ENCODE measurements around the gene STK11IP. TPM values are rescaled to one million over a fixed set of nuclear protein-coding genes. Genes with fewer than 3 reads are reported as not detected.

The STK11IP gene
- total and polyA plus RNA-seq, 2 of the 13 experiments (the other 11 are each of a cell fraction or from before 2014, with no cell fraction given) = 12.8 to 24.0 TPM

GRCh38 chr2:219571311-219572236, 26.1 kb upstream of the STK11IP start, which contains the start of gene OBSL1 (continued):
- TF ChIP-seq THAP9 (CRISPR knock-in tag; IDR thresholded peaks at IDR 0.05; ENCODE audit: borderline replicate concordance) (peak; percentile 48; the same call in 1 of the 2 replicates), ZNF281 (CRISPR knock-in tag; IDR thresholded peaks at IDR 0.05; ENCODE audit: borderline replicate concordance) (peak; percentile 98), ZNF280D (CRISPR knock-in tag; IDR thresholded peaks at IDR 0.05) (no peak; the same call in 1 of the 2 replicates), HOXA5 (CRISPR knock-in tag; IDR thresholded peaks at IDR 0.05) (no peak), U2AF2 (IDR thresholded peaks at IDR 0.05; ENCODE audit: low read depth, low read length) (no peak; the same call in 1 of the 2 replicates), ZBTB40 (IDR thresholded peaks at IDR 0.05) (no peak), ZBTB40 (CRISPR knock-in tag; IDR thresholded peaks at IDR 0.05) (peak; percentile 62)

Data from HepG2 (cell line).